Measurements from ENCODE around the gene VKORC1. TPM values are rescaled to one million over a fixed set of nuclear protein-coding genes. Genes with fewer than 3 reads are reported as not detected.

Gene VKORC1
- total and polyA plus RNA-seq, 2 of the 8 experiments (the other 6 are each of a cell fraction or from before 2014, with no cell fraction given), result 84.1 to 483 TPM

DNA sequence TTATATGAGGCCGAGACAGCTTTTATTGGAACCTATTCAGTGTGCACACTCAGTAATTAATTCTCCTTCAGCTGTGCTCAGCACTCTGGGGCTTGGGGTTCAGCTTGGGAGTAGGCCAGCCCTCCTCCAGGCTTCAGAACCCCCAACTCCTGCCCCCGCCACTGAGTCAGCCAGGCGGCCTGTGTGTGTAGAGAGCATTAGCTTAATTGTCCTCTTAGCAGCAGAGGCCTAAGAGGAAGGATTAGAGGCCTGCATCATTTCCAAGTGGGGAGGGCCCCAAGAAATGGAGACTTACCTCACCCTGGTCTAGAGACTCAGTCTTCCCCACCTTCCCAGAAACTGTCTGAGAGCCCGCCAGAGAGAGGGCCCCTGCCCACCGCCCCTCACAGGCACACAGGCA lies 6.6 kb downstream of the VKORC1 start (continued):
- TF ChIP-seq, protein P1, sequence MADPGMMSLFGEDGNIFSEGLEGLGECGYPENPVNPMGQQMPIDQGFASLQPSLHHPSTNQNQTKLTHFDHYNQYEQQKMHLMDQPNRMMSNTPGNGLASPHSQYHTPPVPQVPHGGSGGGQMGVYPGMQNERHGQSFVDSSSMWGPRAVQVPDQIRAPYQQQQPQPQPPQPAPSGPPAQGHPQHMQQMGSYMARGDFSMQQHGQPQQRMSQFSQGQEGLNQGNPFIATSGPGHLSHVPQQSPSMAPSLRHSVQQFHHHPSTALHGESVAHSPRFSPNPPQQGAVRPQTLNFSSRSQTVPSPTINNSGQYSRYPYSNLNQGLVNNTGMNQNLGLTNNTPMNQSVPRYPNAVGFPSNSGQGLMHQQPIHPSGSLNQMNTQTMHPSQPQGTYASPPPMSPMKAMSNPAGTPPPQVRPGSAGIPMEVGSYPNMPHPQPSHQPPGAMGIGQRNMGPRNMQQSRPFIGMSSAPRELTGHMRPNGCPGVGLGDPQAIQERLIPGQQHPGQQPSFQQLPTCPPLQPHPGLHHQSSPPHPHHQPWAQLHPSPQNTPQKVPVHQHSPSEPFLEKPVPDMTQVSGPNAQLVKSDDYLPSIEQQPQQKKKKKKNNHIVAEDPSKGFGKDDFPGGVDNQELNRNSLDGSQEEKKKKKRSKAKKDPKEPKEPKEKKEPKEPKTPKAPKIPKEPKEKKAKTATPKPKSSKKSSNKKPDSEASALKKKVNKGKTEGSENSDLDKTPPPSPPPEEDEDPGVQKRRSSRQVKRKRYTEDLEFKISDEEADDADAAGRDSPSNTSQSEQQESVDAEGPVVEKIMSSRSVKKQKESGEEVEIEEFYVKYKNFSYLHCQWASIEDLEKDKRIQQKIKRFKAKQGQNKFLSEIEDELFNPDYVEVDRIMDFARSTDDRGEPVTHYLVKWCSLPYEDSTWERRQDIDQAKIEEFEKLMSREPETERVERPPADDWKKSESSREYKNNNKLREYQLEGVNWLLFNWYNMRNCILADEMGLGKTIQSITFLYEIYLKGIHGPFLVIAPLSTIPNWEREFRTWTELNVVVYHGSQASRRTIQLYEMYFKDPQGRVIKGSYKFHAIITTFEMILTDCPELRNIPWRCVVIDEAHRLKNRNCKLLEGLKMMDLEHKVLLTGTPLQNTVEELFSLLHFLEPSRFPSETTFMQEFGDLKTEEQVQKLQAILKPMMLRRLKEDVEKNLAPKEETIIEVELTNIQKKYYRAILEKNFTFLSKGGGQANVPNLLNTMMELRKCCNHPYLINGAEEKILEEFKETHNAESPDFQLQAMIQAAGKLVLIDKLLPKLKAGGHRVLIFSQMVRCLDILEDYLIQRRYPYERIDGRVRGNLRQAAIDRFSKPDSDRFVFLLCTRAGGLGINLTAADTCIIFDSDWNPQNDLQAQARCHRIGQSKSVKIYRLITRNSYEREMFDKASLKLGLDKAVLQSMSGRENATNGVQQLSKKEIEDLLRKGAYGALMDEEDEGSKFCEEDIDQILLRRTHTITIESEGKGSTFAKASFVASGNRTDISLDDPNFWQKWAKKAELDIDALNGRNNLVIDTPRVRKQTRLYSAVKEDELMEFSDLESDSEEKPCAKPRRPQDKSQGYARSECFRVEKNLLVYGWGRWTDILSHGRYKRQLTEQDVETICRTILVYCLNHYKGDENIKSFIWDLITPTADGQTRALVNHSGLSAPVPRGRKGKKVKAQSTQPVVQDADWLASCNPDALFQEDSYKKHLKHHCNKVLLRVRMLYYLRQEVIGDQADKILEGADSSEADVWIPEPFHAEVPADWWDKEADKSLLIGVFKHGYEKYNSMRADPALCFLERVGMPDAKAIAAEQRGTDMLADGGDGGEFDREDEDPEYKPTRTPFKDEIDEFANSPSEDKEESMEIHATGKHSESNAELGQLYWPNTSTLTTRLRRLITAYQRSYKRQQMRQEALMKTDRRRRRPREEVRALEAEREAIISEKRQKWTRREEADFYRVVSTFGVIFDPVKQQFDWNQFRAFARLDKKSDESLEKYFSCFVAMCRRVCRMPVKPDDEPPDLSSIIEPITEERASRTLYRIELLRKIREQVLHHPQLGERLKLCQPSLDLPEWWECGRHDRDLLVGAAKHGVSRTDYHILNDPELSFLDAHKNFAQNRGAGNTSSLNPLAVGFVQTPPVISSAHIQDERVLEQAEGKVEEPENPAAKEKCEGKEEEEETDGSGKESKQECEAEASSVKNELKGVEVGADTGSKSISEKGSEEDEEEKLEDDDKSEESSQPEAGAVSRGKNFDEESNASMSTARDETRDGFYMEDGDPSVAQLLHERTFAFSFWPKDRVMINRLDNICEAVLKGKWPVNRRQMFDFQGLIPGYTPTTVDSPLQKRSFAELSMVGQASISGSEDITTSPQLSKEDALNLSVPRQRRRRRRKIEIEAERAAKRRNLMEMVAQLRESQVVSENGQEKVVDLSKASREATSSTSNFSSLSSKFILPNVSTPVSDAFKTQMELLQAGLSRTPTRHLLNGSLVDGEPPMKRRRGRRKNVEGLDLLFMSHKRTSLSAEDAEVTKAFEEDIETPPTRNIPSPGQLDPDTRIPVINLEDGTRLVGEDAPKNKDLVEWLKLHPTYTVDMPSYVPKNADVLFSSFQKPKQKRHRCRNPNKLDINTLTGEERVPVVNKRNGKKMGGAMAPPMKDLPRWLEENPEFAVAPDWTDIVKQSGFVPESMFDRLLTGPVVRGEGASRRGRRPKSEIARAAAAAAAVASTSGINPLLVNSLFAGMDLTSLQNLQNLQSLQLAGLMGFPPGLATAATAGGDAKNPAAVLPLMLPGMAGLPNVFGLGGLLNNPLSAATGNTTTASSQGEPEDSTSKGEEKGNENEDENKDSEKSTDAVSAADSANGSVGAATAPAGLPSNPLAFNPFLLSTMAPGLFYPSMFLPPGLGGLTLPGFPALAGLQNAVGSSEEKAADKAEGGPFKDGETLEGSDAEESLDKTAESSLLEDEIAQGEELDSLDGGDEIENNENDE (IDR thresholded peaks at IDR 0.05; ENCODE audit: insufficient replicate concordance, low read length), result no peak
- TF ChIP-seq, protein P2, sequence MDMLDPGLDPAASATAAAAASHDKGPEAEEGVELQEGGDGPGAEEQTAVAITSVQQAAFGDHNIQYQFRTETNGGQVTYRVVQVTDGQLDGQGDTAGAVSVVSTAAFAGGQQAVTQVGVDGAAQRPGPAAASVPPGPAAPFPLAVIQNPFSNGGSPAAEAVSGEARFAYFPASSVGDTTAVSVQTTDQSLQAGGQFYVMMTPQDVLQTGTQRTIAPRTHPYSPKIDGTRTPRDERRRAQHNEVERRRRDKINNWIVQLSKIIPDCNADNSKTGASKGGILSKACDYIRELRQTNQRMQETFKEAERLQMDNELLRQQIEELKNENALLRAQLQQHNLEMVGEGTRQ (IDR thresholded peaks at IDR 0.05; ENCODE audit: low read length), result no peak
- TF ChIP-seq SP1 (IDR thresholded peaks at IDR 0.05; ENCODE audit: low read depth, low read length) (no peak), SUZ12 (IDR thresholded peaks at IDR 0.05; ENCODE audit: low read length) (no peak)
